SHP77 treated with DMSO at 0.1 percent for 48 hours (cell line): Measurements from ENCODE around the gene MCC.

Source experiments
- DNase-seq: peaks from one replicate; lab custom pipeline; 2025; lab: John Stamatoyannopoulos, UW

Gene MCC

DNA sequence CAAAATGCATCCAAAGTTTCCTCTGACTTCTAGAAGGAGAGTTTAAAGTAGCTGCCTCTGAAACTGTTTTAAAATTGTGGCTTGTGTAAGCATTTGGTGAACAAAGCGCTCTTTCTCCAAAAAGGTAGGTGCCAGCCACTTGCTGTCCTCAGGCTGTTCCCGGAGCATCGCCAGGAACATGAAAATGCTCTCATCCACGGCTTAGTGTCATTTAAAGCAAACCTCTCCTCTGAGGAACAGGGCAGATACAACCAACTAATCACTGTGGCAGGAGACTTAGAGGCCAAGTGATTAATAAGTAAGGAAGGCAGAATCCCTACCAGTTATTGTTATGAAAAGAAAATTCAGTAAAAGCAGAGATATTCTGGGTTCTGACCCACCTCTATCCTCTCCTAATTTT, 346.1 kb downstream of the MCC start:
- no peak for DNase-seq

- no peak for DNase-seq
These were observed 347.2 kb downstream of the MCC start for GRCh38 chr5:113140837-113141671.

DNA sequence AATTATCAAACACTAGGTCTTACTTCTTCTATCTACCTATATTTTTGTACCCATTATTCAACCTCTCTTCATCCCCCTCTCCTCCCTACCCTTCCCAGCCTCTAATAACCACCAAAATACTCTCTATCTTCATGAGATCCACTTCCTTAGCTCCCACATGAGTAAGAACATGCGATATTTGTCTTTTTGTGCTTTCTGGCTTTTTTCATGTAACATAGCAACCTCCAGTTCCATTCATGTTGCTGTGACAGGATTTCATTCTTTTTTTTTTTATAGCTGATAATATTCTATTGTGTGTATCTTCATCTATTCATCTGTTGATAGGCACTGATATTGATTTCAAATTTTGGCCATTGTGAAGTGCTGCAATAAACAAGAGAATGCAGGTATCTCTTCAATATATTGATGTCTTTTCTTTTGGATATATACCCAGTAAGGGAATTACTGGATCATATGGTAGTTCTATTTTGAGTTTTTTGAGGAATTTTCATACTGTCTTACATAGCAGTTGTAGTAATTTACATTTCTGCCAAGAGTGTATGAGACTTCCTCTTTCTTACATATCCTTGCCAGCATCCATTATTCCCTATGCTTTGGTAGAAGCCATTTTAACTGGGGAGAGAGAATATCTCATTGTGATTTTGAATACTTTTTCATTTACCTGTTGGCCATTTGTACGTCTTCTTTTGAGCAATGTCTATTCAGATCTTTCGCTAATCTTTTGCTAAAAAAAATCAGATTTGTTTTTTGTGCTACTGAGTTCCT, 354.9 kb downstream of the MCC start:
- no peak for DNase-seq

DNA sequence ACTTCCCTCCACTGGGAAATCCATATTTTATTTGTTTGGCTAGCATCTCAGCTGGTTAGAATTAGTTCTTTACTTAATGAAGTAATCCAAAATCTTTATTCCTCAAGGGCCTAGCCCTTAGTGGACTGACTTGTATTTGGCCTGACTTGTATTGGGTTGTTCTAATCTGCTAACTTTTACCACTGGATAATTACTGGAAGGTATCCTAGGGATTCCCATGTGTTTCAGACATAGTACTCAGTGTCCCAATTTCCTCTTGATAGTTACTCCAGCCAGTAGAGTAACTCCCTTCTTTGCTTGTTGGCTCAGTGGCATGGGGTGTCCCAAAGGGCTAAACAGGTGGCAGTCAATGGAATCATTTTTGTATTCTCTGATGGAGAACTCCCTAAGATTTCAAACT, 355.7 kb downstream of the MCC start:
- DNase-seq, result no peak

- no peak for DNase-seq
These were observed 359.5 kb downstream of the MCC start for GRCh38 chr5:113128641-113129330.

DNA sequence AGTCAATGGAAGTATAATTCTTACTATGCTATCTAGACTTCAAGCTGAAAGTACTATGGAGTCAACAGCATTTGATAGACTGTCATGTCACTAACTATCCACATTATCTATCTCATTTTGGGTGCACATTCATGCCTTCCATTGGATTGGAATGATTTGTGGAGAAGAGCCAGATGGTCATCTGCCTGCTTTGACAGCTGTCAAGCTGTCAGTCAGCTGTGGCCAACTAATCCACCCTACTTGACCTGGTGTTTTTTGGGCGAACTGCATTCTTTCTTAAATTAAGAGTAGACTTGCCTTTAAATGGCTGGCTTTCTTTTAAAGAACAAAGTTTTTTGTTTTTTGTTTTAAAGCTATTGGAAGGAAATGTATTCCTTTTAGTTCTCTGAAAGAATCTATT, 360.2 kb downstream of the MCC start:
- no peak for DNase-seq

DNA sequence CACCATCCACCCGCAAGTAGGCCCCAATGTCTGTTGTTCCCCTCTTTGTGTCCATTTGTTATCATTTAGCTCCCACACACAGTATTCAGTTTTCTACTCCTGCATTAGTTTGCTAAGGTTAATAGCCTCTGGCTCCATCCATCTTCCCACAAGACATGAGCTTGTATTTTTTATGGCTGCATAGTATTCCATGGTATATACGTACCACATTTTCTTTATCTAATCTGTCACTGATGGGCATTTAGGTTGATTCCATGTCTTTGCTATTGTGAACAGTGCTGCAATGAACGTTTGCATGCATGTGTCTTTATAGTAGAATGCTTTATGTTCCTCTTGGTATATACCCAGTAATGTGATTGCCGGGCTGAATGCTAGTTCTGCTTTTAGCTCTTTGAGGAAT, 361.2 kb downstream of the MCC start:
- no peak for DNase-seq

GRCh38 chr5:113125371-113125770, 362.9 kb downstream of the MCC start:
- DNase-seq, result no peak

DNA sequence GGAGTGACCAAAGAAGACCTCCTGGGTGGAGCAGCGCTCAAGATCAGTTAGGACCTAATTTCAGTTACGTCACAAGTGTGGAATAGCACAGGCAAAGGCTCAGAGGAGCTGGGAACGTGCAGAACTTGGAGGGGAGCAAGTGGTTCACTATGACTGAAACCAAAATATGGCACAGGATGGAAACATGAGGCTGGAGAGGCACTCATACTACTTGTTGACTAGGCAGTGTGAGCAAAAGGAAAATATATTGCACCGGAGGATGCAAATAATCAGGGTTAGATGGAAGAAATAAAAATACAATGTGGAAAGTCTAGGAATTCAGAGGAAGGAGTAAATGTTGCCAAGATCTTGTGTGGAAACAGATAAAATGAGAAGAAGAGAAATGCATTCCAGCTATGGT, 363.3 kb downstream of the MCC start:
- DNase-seq, result no peak

GRCh38 chr5:113124265-113124664, 364.0 kb downstream of the MCC start:
- no peak for DNase-seq

DNA sequence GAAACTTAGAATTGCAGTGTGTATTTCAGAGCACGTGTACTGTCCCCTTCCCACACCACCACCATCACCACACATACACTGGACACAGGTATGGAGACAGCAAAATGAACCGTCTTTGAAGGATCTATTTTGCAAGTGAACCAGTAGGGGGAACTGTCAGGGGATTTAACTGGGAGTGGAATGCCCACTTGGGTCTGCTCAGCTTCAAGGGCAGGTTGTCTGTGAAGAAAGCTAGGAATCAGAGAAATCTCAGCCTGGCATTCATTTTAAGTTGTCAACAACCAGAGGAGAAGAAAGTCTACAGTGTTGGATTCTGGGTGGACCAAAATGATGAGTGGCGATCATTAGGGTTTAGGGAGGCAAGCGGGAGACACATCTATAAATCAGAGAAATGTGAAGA, 364.6 kb downstream of the MCC start:
- no peak for DNase-seq

DNA sequence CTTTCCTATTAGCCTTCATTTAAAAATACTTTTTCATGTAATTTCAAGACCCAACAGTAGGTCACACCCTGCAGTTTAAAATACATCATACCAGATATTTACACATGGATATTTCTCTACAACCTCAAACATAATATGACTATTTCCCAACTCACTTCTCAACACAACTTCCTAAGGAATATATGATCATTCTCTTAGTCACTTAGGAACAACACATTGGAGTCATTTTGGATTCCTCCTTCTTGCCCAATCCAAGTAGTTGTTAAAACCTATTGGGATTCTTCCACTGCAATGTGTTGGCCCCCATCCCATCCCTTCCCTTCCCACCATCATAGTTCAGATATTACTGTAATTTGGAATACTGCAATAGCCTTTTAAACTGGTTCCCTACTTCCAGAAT, 366.2 kb downstream of the MCC start:
- DNase-seq, result no peak

- DNase-seq, result no peak
These were observed 368.9 kb downstream of the MCC start for GRCh38 chr5:113119246-113119924.

DNA sequence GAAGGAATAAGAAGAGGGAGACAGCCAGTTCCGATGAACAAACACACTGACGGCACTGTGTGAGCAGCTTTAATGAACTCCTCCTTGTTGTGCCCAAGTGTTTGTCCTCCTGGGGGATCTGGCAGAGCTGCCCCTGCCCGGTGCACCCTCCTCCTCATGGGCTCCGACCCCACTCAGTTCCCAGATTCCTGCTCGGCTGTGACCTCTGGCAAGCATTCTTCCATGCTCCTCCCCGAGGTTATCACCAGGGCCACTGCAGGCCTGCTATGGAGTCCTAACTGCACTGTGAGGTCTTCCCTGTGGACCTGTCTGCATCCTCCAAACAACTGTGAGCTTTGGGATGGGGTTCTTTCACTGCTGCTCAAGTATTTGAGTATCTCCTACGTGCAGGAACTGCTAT, 369.5 kb downstream of the MCC start:
- DNase-seq, result no peak

GRCh38 chr5:113118298-113118697, 370.0 kb downstream of the MCC start:
- DNase-seq, result peak; percentile 5

- peak; percentile 26 for DNase-seq
These were observed 370.6 kb downstream of the MCC start for GRCh38 chr5:113117543-113118115.

DNA sequence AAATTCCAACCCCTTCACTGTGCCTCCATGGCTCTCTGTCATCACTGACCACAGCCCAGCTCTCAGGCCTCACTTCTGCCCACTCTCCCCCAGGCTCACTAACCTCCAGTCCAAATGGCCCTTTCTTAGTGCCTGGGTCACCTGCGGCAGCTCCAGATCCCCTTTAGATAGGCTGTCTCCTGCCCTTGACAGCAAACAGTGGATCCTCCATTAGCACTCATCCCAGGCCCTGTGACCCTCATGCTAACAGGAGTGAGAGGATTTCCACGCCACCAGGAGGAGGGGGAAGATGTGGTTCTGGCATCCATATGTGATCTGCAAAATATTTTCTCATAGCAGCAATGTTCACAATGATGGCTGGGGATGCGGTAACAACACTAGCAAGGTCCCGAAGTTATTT, 372.3 kb downstream of the MCC start:
- DNase-seq, result no peak

GRCh38 chr5:113115061-113115460, 373.2 kb downstream of the MCC start:
- DNase-seq, result no peak

DNA sequence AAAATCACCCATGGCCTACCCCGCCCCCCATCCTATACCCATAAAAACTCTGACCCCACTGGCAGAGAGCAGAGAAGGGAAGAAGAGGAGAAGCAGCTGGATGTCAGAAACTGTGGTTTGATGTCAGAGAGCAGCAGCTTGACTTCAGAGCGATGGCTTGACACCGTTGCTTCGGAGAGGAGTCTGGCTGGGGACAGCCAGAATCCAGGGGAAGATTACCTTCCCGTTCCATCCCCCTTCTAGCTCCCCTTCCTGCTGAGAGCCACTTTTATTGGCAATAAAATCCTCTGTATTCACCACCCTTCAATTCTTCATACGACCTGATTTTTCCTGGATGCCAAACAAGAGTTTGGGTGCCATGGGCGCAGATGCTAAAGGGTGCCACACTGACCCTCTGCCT, 373.7 kb downstream of the MCC start:
- DNase-seq, result no peak

- DNase-seq, result no peak
These were observed 375.8 kb downstream of the MCC start for GRCh38 chr5:113112435-113112834.

DNA sequence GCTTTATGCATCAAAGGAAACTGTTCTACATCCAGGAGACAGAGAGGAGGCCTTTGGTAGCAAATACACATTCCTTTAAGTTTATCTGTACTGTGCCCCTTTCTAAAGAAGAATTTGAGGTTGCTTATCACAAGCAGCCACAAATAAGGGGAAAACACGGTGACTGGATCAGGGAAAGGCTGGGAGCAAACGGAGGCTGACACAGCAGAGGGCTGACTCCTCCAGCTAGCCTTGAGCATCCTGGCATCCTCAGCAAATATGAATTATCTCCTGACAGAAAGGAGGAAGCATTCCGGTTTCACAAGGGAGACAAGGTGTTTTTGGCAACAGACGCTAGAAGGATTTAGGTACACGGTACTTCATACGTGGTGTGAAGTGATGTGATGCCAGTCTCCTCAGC, 378.1 kb downstream of the MCC start:
- DNase-seq, result no peak

DNA sequence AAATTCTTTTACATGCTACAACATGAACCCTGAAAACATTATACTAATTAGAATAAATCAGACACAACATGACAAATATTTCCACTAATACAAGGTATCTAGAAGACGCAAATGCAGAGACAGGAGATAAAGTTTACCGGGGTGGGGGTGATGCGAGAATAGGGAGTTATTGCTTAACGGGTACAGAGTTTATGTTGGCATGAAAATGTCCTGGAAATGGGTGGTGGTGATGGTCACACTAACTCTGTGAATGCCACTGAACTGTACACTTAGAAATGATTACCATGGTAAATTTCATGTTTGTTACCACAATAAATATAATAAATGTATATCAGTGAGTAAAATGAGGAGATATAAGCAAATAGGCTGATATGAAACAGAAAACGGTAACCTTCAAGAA, 378.9 kb downstream of the MCC start:
- no peak for DNase-seq
